Left cardiac atrium (tissue), 4 donors: ENCODE data around the gene ARHGEF39. TPM values are rescaled to one million over a fixed set of nuclear protein-coding genes. Genes with fewer than 3 reads are reported as not detected.

ENCODE experiments used
- ATAC-seq, 2 donors: fragments of 200-7000 bp; cut with Tn5 transposase; one replicate each; pipeline ENCODE4 v1.9.1; 2020; ENCODE audit warnings: mild to moderate bottlenecking in 2 of 2, moderate library complexity in 2 of 2
- DNase-seq: peaks from one replicate; pipeline ENCODE4 v3.0.0-alpha.2; 2020
- intact Hi-C, 2 donors: fragments of 100-400 bp; cut with DNase I; formaldehyde crosslinking; loops; one replicate each; pipeline versions ENCODE4 v1.14.1 to v1.15.1; 2022 to 2023
- total RNA-seq, 2 donors: library from RNA; stranded (reverse); fragmentation: NEBNext Ultra II Directional; extraction: Animal tissue kit (Norgen Biotek cat#: 25700); gene quantifications; one replicate each; pipeline ENCODE4 v1.2.1, GENCODE V29; 2021
- donor health status: DM: no; HTN: yes; CAD: no.
- donor health status: DM: no; HTN: yes; CAD: no; lungs with severe emphysema.
- donor health status: DM: yes; HTN: yes; CAD: no.
- donor health status: Dilated cardiomyopathy.

Gene ARHGEF39
- total RNA-seq, 2 donors from 2014 or later: 0.18 to 0.84 TPM

DNA sequence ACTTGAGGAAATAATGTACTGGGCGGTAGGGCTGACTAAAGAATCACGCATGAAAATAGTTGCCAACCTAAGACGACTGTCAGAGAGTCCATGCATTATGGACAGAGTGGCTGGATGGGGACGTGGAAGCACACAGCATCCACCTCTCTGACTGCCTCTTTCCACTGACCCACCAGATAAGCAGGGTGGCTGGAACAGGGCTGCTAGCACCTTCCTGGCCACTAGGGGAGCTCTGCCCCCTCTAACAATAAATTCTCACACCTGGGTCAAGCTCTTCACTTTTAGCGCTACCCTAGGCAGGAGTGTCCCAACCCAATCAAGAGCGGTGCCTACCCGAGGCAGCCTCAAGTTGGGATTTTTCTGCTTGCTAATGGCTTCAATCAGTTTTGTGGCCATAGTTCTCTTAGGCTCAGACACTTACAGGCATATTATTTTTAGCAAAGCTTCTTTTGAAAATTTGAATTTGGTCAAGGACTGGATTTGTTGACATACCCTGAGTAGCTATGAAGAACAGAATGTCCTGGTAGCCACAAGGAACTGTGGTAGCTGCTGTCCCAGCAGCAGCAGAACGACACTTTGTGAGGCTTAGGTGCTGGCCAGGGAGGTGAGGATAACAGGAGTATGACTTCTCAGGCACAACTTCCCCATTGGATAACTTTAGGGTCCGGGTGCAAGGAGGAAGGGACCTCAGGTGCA lies 31.7 kb upstream of the ARHGEF39 start:
- intact Hi-C loops: no loop called here
- DNase-seq (no peak), ATAC-seq (peak; percentile 67 to 68)

- ATAC-seq (peak in 1 of 2 donors; percentile 12), DNase-seq (no peak)
- intact Hi-C loops: no loop called here
Observed at GRCh38 chr9:35695943-35696401, 31.0 kb upstream of the ARHGEF39 start.

- ATAC-seq (no peak), DNase-seq (no peak)
- intact Hi-C loops: loop anchor here in 1 of 2 donors (5.0 kb wide), 1 partner anchor 35 kb away; no protein-coding TSS in a partner anchor
Observed at GRCh38 chr9:35691757-35692301, 26.8 kb upstream of the ARHGEF39 start.

GRCh38 chr9:35691334-35691650 lies 26.3 kb upstream of the ARHGEF39 start:
- ATAC-seq (peak in 1 of 2 donors; percentile 3), DNase-seq (no peak)
- intact Hi-C loops: loop anchor here in 1 of 2 donors (5.0 kb wide), 1 partner anchor 36 kb away; no protein-coding TSS in a partner anchor

DNA sequence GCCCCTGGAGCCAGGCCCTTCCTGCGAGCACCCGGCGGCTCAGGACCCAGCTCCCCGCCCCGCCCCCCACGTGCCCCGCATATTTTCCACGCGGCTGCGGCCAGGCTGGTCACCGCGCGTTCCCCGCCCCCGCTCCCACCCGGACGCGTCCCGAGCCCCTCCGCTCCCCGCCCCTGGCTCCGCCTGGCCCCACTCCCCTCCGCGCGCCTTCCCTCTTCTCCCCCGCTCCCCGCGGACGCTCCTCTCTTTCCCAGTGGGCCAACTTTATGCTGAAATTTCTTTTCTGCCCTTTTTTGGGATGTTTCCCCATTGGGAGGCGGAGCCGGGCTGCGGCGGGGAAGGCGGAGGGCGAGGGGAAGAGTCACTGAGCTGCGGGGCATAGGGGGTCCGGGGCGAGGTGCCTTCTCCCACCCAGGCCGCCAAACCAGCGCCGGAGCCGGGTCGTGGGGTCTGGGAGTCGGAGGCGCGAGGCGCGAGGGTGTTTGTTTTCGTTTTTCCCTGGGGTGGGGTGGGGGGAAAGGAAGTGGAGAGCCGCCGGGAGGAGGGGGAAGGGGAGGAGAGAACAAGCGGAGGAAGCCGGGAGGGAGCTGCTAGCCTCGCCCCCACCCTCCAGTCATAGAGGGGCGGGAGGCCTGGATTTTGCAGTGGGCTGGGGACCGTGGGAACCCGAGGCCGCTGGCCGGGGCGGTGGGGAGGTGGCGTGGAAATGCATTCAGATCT lies 25.8 kb upstream of the ARHGEF39 start:
- peak; percentile 85 for DNase-seq
- intact Hi-C loops: loop anchor here in 1 of 2 donors (5.0 kb wide), 1 partner anchor 37 kb away; no protein-coding TSS in a partner anchor
- peak; percentile 69 to 71 for ATAC-seq

GRCh38 chr9:35690294-35690613 lies 25.3 kb upstream of the ARHGEF39 start:
- intact Hi-C loops: loop anchor here in 1 of 2 donors (5.0 kb wide), 1 partner anchor 37 kb away; no protein-coding TSS in a partner anchor
- DNase-seq (no peak), ATAC-seq (no peak)

- ATAC-seq (peak; percentile 75 to 81), DNase-seq (peak; percentile 79)
- intact Hi-C loops: loop anchor here in 1 of 2 donors (2.0 to 5.0 kb wide), 2 partner anchors 29 to 38 kb away; no protein-coding TSS in a partner anchor
Observed at GRCh38 chr9:35689542-35690293, 24.7 kb upstream of the ARHGEF39 start, which contains the start of gene TPM2. Gene TPM2 (minus strand): TSS chr9:35689925. CDS start chr9:35689817, 108 bp downstream.

GRCh38 chr9:35688558-35689541 lies 23.9 kb upstream of the ARHGEF39 start:
- ATAC-seq (no peak), DNase-seq (no peak)
- intact Hi-C loops: loop anchor here in 1 of 2 donors (2.0 kb wide), 1 partner anchor 28 kb away; no protein-coding TSS in a partner anchor

DNA sequence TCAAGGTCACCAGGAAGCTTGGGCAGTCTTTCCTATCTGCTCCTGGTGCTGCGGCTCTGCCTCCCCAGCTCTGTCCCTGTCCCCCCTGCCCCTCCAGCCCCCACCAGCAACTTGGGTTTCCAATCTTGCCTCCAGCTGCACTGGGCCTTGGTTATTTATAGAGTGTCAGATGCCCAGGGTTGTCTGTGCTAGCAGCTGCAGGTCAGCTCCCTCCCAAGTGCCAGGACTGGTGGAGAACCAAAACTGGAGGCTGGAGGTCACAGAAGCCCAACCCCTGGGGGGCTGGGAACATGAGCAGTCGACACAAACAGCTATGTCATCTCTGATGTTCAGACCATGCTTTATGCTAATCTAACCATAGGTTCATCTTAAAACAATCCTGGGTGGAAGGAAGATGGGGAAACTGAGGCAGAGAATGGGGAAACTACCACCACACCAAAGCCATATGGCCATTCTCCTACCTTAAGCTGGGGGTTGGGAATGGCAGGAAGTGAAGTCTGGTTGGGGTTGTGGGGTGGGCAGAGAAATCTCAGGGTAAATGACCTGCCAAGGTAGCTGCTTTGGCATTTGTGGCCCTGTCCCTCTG lies 23.1 kb upstream of the ARHGEF39 start:
- ATAC-seq (no peak), DNase-seq (no peak)
- intact Hi-C loops: loop anchor here in 1 of 2 donors (2.0 kb wide), 1 partner anchor 27 kb away; no protein-coding TSS in a partner anchor

DNA sequence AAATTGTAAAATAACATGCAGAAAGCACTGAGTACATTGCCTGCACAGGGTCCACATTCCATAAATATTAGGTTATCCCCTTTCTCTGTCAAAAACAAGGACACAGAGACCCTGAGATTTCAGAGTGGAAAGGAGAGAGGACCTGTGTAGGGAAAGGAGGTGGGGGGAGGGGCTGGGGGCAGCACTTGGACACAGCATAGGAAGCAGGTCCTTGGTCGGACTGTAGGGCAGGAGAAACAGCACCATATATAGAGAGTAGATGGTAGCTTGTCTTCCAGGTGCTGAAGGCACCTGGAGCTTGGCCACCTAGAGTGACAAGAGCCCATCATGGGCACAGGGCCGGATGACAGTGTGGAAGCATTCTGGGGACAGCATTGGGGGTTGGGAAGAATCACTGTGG lies 22.3 kb upstream of the ARHGEF39 start:
- intact Hi-C loops: no loop called here
- no peak for DNase-seq
- ATAC-seq: no peak

GRCh38 chr9:35686222-35687203 lies 21.5 kb upstream of the ARHGEF39 start:
- intact Hi-C loops: no loop called here
- DNase-seq (no peak), ATAC-seq (no peak)

DNA sequence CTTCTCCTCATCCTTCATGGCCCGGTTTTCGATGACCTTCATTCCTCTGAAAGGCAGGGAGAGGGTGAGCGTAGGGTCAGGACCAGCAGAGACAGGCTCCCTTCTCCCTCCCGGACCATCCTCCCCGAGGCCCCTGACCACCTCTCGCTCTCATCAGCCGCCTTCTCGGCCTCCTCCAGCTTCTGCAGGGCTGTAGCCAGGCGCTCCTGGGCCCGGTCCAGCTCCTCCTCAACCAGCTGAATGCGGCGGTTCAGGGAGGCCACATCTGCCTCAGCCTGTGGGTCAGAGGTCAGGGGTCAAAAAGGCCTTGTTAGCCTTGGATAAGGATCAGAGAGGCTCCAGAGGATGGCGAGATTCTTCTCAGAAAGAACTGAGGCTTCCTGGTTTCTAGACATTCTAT lies 20.5 kb upstream of the ARHGEF39 start:
- intact Hi-C loops: no loop called here
- DNase-seq (no peak), ATAC-seq (no peak)

GRCh38 chr9:35684921-35685320 lies 19.9 kb upstream of the ARHGEF39 start:
- intact Hi-C loops: no loop called here
- ATAC-seq (no peak), DNase-seq (no peak)

GRCh38 chr9:35683323-35683722 lies 18.3 kb upstream of the ARHGEF39 start:
- no peak for ATAC-seq

GRCh38 chr9:35682520-35683315 lies 17.7 kb upstream of the ARHGEF39 start:
- DNase-seq (no peak), ATAC-seq (no peak)
- intact Hi-C loops: no loop called here

More at GRCh38 chr9:35683323-35683722, 18.3 kb upstream of the ARHGEF39 start:
- intact Hi-C loops: no loop called here
- no peak for DNase-seq

DNA sequence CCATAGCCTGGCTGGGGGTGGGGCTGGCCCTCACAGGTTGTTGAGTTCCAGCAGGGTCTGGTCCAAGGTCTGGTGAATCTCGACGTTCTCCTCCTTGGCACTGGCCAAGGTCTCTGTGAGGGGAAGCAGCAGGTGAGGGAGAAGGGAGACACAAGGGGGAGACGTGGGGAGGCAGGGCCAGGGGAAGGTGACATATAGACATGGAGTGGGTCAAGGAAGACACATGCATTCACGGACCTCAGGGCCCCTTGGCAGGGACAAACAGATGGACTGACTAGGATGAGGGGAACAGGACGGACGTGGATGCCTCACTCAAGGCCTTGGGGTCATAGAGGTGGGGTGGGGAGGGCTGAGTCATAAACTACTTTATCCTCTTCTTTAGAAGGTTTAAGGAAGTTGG lies 17.1 kb upstream of the ARHGEF39 start:
- DNase-seq: no peak
- no peak for ATAC-seq
- intact Hi-C loops: no loop called here
